ENCODE data around the gene GRB10. TPM values are rescaled to one million over a fixed set of nuclear protein-coding genes. Genes with fewer than 3 reads are reported as not detected.

Gene GRB10
- total and polyA plus RNA-seq, 4 donors: 11.6 to 68.6 (median 41.0) TPM

DNA sequence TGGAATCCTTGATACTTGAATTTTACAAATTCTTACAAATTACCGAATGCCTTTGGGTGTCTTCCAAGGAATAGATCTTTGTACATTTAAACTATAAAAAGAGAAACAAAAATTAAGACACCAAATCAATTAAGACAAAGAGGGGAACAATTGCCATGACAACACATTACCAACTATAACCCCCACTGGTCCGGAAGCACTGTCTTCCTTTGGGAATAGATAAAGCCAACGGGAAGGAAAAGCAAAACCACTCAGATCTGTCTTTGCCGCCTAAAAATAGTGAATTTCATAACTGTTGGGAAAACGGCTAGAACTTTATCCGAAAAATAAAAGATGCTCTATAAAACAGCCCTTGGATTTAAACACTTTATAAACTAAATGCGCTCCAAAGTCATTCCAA, 37.4 kb downstream of the GRB10 start:
- DNase-seq (no peak), ATAC-seq (ENCODE audit: insufficient read depth, low FRiP score) (no peak)
- 53 to 63% methylated on average over 7 of the region's 7 CpGs for WGBS, 2 donors
- Histone ChIP-seq H3K27me3 (ENCODE audit: control insufficient read depth in 3 of 3, insufficient read depth in 3 of 3, low read length in 2 of 3) (no peaks in the 10 kb centered on the region), H3K4me3 (no peak overlapping the region), H3K9me3 (ENCODE audit: control insufficient read depth in 4 of 4, insufficient read depth in 3 of 4, low read length in 3 of 4) (no peaks in the 10 kb centered on the region), H3K9ac (ENCODE audit: insufficient read depth in 1 of 2, low read length in 2 of 2) (no peak overlapping the region), H3K36me3 (ENCODE audit: control insufficient read depth in 4 of 4, insufficient read depth in 4 of 4, low read length in 4 of 4) (peaks cover 0 to 6% (median 0%) of the 10 kb centered on the region in 4 donors), H3K27ac (ENCODE audit: low read depth in 1 of 2, low read length in 1 of 2) (no peak overlapping the region), H3K4me1 (ENCODE audit: control insufficient read depth in 5 of 5, insufficient read depth in 5 of 5, low read length in 5 of 5) (peaks cover 0 to 6% (median 0%) of the 10 kb centered on the region in 5 donors)
- no peak for TF ChIP-seq CTCF (IDR thresholded peaks at IDR 0.05; ENCODE audit: control extremely low read depth, extremely low read depth)

- H3K9me3 ChIP-seq (ENCODE audit: control insufficient read depth in 4 of 4, insufficient read depth in 3 of 4, low read length in 3 of 4): no peaks in the 10 kb centered on the region
- ATAC-seq (ENCODE audit: insufficient read depth, low FRiP score): no peak
- no peak for TF ChIP-seq CTCF (IDR thresholded peaks at IDR 0.05; ENCODE audit: control extremely low read depth, extremely low read depth)
- WGBS, 2 donors: 85 to 92% methylated on average over 11 of the region's 11 CpGs
- H3K9ac ChIP-seq (ENCODE audit: insufficient read depth in 1 of 2, low read length in 2 of 2): no peak overlapping the region
- no peak overlapping the region for H3K4me3 ChIP-seq
- DNase-seq: no peak
- peaks cover 0 to 6% (median 0%) of the 10 kb centered on the region in 4 donors for H3K36me3 ChIP-seq (ENCODE audit: control insufficient read depth in 4 of 4, insufficient read depth in 4 of 4, low read length in 4 of 4)
- no peaks in the 10 kb centered on the region for H3K27me3 ChIP-seq (ENCODE audit: control insufficient read depth in 3 of 3, insufficient read depth in 3 of 3, low read length in 2 of 3)
- no peak overlapping the region for H3K27ac ChIP-seq (ENCODE audit: low read depth in 1 of 2, low read length in 1 of 2)
- peaks cover 0 to 13% (median 2%) of the 10 kb centered on the region in 5 donors for H3K4me1 ChIP-seq (ENCODE audit: control insufficient read depth in 5 of 5, insufficient read depth in 5 of 5, low read length in 5 of 5)
Measured at GRCh38 chr7:50743893-50744292, 38.8 kb downstream of the GRB10 start.

GRCh38 chr7:50743016-50743415, 39.7 kb downstream of the GRB10 start:
- 87 to 92% methylated on average over 2 of the region's 2 CpGs for WGBS, 2 donors
- TF ChIP-seq CTCF (IDR thresholded peaks at IDR 0.05; ENCODE audit: control extremely low read depth, extremely low read depth): no peak
- peaks cover 0 to 4% (median 0%) of the 10 kb centered on the region in 4 donors for H3K36me3 ChIP-seq (ENCODE audit: control insufficient read depth in 4 of 4, insufficient read depth in 4 of 4, low read length in 4 of 4)
- H3K9ac ChIP-seq (ENCODE audit: insufficient read depth in 1 of 2, low read length in 2 of 2): no peak overlapping the region
- H3K27ac ChIP-seq (ENCODE audit: low read depth in 1 of 2, low read length in 1 of 2): no peak overlapping the region
- H3K9me3 ChIP-seq (ENCODE audit: control insufficient read depth in 4 of 4, insufficient read depth in 3 of 4, low read length in 3 of 4): no peaks in the 10 kb centered on the region
- peaks cover 0 to 13% (median 2%) of the 10 kb centered on the region in 5 donors for H3K4me1 ChIP-seq (ENCODE audit: control insufficient read depth in 5 of 5, insufficient read depth in 5 of 5, low read length in 5 of 5)
- no peak for DNase-seq
- H3K4me3 ChIP-seq: no peak overlapping the region
- no peak for ATAC-seq (ENCODE audit: insufficient read depth, low FRiP score)
- no peaks in the 10 kb centered on the region for H3K27me3 ChIP-seq (ENCODE audit: control insufficient read depth in 3 of 3, insufficient read depth in 3 of 3, low read length in 2 of 3)

DNA sequence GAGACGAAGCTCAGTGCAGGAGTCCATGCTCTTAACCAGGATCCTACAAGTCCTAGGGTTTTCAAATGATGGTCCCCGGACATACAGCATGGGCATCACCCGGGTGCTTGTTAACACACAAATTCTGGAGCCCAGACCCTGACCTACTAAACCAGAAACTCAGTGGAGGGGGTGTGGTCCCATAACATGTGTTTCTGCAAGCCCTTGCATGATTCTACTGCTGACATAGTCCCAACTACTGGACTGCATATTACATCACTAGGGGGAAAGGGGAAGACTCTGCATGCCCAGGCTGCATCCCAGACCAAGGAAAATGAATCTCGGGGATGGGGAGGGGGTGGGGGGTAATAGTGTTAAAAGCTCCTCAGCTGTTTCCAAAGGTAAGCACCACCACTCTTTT, 40.3 kb downstream of the GRB10 start:
- H3K36me3 ChIP-seq (ENCODE audit: control insufficient read depth in 4 of 4, insufficient read depth in 4 of 4, low read length in 4 of 4): peaks cover 0 to 3% (median 0%) of the 10 kb centered on the region in 4 donors
- H3K27ac ChIP-seq (ENCODE audit: low read depth in 1 of 2, low read length in 1 of 2): no peak overlapping the region
- no peaks in the 10 kb centered on the region for H3K27me3 ChIP-seq (ENCODE audit: control insufficient read depth in 3 of 3, insufficient read depth in 3 of 3, low read length in 2 of 3)
- H3K4me1 ChIP-seq (ENCODE audit: control insufficient read depth in 5 of 5, insufficient read depth in 5 of 5, low read length in 5 of 5): peaks cover 0 to 13% (median 2%) of the 10 kb centered on the region in 5 donors
- WGBS, 2 donors: 89 to 91% methylated on average over 4 of the region's 4 CpGs
- no peak overlapping the region for H3K4me3 ChIP-seq
- H3K9me3 ChIP-seq (ENCODE audit: control insufficient read depth in 4 of 4, insufficient read depth in 3 of 4, low read length in 3 of 4): no peaks in the 10 kb centered on the region
- DNase-seq (no peak), ATAC-seq (ENCODE audit: insufficient read depth, low FRiP score) (no peak)
- H3K9ac ChIP-seq (ENCODE audit: insufficient read depth in 1 of 2, low read length in 2 of 2): no peak overlapping the region
- TF ChIP-seq CTCF (IDR thresholded peaks at IDR 0.05; ENCODE audit: control extremely low read depth, extremely low read depth): no peak

Data from lung (tissue), 12 donors.